GM18861 (cell line): ENCODE data around the gene DNMT1.
"Not testable (repeated sequence)": the region's sequence is repeated elsewhere in the genome, so short reads cannot be mapped to it uniquely, and the experiment has no call there.

Experiments
- ATAC-seq: cut with Tn5 transposase; IDR thresholded peaks from one replicate; pipeline ENCODE4 v1.9.1; 2021; ENCODE audit not compliant: unreplicated experiment

DNMT1 gene

GRCh38 chr19:10222201-10222890 is 27.6 kb upstream of the DNMT1 start:
- ATAC-seq: no peak

DNA sequence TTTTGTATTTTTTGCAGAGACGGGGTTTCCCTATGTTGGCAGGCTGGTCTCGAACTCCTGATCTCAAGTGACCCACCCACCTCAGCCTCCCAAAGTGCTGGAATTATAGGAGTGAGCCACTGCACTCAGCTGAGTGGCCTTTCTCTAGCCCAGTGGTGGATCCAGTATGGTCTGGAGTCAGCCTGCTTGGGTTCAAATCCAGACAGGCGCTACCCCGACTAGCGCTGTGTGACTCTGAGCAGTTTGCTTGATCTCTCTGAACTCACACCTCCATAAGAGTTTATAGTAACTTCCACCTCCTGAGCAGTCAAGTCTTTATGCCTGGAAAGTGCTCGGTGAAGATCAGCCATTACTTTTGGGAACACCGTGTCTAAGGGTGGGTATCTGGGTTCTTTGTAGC is 25.9 kb upstream of the DNMT1 start:
- ATAC-seq: no peak

DNA sequence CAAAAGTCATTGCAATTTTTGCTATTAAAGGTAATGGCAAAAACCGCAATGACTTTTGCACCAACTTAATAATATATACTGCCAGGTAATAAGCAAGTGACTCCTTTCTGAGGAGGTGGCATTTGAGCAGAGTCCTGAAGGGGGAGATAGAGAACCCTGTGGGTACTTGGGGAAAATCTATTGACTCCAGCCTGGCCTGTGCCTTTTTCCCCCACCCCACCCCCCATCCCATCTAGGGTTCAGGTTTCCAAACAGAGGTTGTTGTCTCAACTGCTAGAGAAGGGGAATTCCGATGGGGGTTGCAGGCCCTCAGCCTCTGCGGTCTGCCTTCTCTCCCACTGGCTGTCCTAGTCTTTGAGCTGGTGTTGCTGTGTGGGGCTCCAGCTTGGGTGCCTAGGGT is 24.9 kb upstream of the DNMT1 start:
- no peak for ATAC-seq

GRCh38 chr19:10217085-10217484 is 22.3 kb upstream of the DNMT1 start:
- ATAC-seq: no peak

DNA sequence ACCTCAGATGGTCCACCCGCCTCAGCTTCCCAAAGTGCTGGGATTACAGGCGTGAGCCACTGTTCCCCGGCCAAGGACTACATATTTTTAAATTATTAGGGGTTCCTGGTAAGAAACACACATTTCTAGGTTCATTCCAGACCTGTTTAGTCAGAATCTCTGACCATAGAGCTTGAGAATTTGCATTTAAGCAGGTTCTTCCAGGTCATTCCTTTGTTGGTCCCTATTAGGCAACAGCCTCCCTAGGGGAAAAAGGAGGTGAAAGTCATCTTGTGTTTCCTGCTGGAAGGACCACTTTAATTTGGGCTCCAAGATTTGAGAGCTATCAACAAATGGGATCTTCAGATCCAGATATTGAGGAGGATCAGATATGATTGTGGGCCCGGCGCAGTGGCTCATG is 20.0 kb upstream of the DNMT1 start:
- ATAC-seq: no peak

DNA sequence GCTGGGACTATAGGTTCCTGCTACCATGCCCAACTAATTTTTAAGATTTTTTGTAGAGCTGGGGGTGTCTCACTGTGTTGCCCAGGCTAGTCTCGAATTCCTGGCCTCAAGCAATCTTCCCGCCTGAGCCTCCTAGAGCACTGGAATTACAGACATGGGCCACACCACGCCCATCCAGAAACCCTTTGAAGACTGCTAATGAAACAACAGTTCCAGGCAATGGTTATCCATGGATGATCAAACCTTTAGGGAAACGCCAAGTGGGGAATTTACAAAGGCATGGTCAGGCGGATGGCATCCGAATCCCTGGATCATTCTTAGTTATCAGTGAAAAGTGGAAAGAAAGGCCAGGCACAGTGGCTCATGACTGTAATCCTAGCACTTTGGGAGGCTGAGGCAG is 16.9 kb upstream of the DNMT1 start:
- no peak for ATAC-seq

GRCh38 chr19:10211061-10211460 is 16.3 kb upstream of the DNMT1 start:
- ATAC-seq: no peak

DNA sequence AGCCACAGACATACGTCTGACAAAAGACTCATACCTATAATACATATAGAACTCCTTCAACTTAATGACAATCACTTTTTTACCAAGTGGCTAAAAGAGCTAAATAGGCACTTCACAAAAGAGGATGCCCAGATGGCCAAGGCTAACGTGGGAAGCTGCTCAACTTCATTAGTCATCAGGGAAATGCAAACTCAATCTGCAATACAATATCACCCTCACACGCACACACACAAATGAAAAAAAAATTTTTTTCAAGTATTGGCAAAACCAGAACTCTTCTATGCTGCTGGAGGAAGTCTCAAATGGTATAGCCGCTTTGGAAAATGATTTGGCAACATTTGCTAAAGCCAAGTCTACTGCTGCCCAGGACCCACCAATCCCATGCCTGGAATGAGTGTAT is 14.6 kb upstream of the DNMT1 start:
- no peak for ATAC-seq

GRCh38 chr19:10207026-10207425 is 12.3 kb upstream of the DNMT1 start:
- no peak for ATAC-seq

DNA sequence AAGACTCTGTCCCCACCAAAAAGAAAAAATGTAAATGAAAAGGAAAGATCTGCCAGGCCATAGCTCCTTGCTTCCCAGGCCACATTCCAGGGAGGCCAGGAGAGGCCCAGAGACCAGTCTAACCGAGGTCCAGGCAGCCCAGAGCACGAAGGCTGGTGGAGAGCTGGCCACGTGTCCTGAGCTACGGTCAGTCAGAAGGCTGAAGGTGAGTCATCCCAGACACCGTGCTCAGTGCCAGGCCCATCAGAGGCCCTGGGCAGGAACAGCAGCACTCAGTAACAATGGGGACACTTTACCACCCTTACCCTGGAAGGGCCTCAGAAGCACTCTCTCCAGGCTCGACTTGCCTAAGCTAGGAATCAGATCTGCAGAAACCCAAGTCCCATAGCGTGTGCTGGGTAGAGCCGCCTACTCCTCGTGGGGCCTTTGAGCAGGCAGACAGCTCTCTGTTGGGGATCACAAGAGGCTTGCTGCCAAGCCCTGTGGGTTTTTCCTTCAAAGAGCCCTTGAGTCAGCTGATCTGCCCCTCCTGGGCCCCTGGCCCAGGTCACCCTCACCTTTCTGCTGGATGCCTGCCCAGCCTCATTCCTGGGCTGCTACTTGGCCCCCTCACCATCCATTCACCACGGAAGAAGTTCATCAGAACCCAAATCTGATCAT is 11.6 kb upstream of the DNMT1 start:
- ATAC-seq: no peak

DNA sequence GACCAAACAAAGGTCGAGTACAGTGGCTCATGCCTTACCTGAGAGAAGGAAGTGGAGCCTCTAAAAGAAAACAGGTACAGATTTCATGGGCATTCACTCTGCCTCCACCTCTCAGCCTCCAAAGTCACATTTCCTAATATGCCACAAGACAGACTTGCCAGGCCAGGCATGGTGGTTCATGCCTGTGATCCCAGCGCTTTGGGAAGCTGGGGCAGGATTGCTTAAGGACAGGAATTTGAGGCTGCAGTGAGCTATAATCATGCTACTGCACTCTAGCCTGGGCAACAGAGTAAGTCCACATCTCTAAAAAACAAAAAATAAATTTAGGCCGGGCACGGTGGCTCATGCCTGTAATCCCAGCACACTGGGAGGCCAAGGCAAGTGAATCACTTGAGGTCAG is 10.9 kb upstream of the DNMT1 start:
- ATAC-seq: no peak

GRCh38 chr19:10203686-10204085 is 8.9 kb upstream of the DNMT1 start:
- no peak for ATAC-seq

DNA sequence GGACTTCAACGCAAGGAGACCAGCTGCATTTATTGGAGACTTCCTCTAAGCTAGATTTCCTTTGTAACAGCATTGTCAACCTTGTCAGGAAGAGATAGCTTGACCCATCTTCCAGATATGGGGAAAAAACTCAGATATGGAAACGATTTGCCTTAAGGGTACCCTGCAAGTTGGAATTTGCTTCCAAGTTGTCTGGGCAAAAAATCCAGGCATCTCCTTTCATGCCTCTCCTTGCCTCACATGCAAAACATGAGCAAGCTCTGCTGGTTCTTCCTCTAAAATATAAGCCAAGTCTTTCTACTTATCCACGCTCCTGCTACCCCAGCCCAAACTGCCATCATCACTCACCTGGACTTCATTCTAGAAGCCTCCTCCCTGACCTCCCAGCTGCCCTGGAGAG is 6.4 kb upstream of the DNMT1 start:
- ATAC-seq: no peak

DNA sequence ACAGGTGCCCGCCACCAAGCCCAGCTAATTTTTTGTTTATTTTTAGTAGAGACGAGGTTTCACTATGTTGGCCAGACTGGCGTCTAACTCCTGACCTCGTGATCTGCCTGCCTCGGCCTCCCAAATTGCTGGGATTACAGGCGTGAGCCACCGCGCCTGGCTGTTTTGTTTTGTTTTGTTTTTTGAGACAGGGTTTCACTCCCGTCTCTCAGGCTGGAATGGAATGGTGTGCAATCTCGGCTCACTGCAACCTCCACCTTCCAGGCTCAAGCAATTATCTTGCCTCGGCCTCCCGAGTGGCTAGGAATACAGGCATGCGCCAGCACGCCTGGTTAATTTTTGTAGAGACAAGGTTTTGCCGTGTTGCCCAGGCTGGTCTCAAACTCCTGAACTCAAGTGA is 5.3 kb upstream of the DNMT1 start:
- ATAC-seq: not testable (repeated sequence)

GRCh38 chr19:10198889-10199644 is 4.3 kb upstream of the DNMT1 start:
- not testable (repeated sequence) for ATAC-seq

DNA sequence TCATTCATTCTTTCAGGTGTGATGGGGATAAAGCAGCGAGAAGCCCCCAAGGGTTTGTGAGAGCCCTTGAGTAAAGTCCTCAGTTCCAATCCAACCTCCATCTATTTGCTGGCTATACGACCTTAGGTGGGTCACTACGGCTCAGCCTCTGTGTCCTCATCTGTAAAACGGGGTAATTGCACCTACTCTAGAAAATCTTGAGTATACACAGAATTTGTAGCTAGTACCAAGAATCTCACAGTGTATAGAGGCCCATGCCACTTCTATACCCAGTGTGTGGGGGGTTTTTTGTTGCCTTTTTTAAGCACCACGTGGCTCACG is 406 bp upstream of the DNMT1 start:
- ATAC-seq: no peak

DNA sequence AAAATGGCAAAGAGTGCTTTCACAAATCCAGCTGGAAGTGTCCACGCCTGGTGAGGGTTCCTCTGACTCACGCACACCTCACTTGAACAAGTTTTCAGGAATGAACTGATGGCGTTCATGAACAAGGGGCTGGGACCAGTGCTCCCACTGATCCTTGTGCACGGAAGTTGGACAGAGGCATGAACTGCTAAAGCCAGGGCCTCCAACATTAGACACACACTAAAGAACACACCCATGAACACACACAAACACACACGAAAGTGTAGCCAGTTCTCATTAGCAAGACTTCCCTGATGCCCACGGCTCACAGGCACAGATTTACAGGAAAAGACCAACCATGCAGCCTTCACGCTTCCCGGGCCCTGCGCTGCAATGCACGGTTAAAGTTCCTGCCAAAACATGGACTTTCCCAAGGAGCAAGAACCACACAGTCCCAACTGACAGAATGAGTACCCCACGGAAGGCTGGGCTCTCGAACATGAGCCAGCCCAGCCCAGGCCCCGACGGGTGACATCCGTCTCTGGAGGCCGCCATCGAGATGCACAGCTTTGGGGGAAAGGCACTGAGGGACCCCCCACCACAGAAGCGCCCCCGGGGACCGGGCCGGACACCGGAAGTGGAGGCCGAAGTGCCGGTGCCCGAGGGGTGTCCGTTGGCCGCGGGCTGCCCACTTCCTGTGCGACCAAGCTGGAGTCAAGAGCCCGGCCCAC is 808 bp downstream of the DNMT1 start:
- ATAC-seq: peak; percentile 20

GRCh38 chr19:10192922-10193321 is 1.8 kb downstream of the DNMT1 start:
- no peak for ATAC-seq

- no peak for ATAC-seq
These were observed 3.4 kb downstream of the DNMT1 start for GRCh38 chr19:10191347-10191746.

GRCh38 chr19:10190026-10190425 is 4.7 kb downstream of the DNMT1 start:
- no peak for ATAC-seq

DNA sequence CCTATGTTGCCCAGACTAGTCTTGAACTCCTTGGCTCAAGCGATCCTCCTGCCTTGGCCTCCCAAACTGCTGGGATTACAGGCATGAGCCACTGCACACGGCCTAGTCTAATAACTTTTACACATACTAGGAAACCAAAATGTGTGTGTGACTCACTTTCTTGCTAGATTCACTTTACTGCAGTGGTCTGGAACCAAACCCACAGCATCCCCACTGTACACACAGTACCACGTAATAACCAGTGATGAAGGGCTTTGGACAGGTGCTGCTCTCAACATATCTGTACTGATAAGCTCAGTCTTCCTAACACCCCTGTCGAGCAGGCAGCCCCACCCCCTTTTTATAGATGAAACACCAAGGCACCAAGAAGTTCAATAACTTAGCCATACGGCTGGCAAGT is 5.1 kb downstream of the DNMT1 start:
- ATAC-seq: no peak

DNA sequence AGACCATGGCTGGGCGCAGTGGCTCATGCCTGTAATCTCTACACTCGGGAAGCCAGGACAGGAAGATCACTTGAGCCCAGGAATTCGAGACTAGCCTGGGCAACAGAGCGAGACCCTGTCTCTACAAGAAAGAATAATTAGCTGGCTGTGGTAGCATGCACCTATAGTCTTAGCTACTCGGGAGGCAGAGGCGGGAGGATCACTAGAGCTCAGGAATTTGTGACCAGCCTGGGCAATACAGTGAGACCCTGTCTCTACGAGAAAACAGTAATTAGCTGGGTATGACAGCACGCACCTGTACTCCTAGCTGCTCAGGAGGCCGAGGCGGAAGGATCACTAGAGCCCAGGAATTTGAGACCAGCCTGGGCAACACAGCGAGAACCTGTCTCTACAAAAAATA is 7.4 kb downstream of the DNMT1 start:
- no peak for ATAC-seq
